Renal cortex interstitium (tissue), 11 donors: ENCODE measurements around the gene PSMC3. TPM values are rescaled to one million over a fixed set of nuclear protein-coding genes. Genes with fewer than 3 reads are reported as not detected.

Experiments used
- DNase-seq, 11 donors: peaks; one replicate each; pipeline ENCODE4 v3.0.0-alpha.2; 2013; ENCODE audit warnings: low read depth in 9 of 11, low spot score in 4 of 11; ENCODE audit errors: extremely low read depth in 1 of 11
- polyA plus RNA-seq, 3 donors: library from polyadenylated mRNA; unstranded; fragments of 120-200 nt; gene quantifications; one replicate each; pipeline ENCODE4 v1.2.1, GENCODE V29; 2013; ENCODE audit not compliant: insufficient read length in 3 of 3

The PSMC3 gene
- polyA plus RNA-seq, 3 donors: 132 to 174 (median 160) TPM

GRCh38 chr11:47403571-47403970 lies 22.7 kb downstream of the PSMC3 start:
- no peak for DNase-seq

- no peak for DNase-seq
Measured at GRCh38 chr11:47403135-47403534, 23.1 kb downstream of the PSMC3 start.

DNA sequence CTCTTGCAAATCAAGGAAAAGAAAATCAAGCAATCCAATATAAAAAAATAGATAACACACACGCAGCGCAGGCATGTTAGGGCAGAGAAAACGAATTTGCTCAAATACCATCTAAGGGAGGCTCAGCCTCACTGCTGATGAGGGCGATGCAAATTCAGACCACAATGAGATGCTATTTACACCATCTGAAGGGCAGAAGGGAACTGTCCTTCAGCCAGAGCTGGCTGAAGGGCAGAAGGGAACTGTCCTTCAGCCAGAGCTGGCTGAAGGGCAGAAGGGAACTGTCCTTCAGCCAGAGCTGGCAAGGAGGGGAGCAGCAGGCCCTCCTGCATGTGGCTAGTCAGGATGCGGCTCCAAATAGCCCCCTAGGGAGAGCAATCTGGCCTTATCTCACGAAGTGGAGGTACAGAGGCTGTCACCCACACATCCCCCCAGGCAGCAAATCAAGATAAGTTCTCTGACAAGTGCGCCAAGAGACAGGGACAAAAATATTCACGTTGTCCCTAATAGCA lies 25.4 kb downstream of the PSMC3 start:
- no peak for DNase-seq

GRCh38 chr11:47399860-47400767 lies 26.1 kb downstream of the PSMC3 start:
- no peak for DNase-seq

DNA sequence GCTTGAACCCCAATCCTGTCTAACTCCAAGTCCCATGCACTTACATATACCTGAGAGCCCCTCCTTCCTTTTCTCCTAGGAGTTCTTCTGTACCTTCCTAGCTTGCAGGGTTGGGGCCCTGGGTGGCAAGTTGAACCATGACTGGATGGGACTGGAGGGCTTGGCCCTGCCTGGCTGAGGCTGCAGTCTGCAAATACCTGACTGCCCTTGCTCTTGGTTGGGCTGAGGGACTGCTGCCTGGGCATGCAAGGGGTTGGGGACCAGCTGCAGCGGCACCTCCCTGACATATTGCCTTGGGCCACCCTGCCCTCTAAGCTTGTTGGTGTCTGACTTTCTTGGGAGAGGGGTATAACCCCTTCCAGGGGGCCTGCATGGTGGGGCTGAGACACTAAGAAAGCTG lies 27.7 kb downstream of the PSMC3 start:
- no peak for DNase-seq

DNA sequence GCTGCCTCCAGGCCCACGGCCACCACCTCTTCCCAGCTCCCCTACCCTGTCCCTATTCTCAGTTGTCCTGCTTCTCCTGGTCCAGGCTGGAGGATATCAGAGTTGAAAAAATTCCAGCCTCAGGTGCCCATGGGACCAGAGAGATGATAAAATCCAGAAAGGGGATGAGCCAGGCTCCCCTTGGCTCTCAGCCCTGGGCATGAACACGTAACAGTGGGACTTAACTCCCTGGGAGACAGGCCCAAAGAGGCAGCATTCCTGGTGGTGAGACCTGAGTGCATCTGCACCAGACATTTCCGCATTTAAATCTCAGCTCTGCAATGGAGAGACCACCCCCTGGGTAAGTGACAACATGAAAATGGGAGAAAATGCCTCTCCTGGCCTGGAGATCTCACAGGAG lies 28.2 kb downstream of the PSMC3 start:
- no peak for DNase-seq

DNA sequence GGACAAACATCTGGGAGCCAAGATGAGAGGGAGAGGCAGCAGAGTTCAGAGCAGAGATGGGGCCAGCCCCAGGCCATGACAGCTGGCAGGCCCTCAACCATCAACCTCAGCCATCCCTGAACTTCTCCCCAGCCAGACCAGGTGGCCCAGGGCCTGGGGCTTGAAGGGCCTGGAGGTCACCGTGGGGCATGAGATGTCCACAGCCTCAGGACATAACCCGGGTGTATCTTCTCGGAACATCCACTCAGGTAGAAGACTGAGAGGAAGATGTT lies 30.3 kb downstream of the PSMC3 start:
- no peak for DNase-seq

- no peak for DNase-seq
Measured at GRCh38 chr11:47395223-47396048, 30.8 kb downstream of the PSMC3 start.

DNA sequence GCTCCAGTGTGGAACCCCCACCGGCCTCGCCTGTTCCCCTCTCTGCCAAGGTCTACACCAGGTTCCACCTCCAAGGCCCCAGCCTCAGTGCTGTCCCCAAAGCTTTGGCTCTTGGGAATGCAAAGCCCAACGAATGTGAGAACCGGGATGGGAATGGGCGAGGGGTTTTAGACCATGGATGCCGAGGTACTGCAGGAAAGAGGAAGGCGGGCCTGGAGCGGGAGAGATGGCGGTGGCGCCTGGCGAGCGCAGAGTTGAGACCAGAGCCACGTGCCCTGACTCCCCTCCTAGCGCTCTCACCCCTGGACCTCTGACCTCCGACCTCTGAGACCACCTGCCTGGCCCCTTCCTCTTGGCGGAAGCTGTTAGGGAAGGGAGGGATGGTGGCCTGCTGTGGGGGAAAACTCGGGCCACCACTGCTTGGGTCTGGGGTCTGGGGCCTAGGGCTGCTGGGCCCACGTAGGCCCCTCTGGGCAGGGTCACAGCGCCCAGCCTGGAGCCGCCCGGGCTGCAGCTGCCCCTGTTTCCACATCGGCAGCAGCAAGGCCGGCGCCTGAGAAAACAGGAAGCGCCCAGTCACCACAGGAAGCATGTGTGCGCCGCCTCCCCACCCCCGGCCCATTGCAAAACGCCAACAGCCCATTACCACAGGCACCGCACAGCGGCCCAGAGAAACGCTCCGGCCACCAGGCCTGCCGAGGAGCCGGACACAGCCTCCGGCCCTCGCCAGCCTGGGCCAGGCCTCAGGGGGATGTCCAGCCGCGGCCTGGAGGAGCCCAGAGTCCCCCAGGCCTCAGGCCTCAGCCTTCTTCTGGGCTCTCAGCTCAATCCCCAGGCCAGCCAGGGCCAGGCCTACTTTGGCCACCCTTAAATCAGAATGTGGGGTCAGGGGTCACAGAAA lies 31.7 kb downstream of the PSMC3 start:
- no peak for DNase-seq

GRCh38 chr11:47394050-47394321 lies 32.3 kb downstream of the PSMC3 start:
- no peak for DNase-seq

DNA sequence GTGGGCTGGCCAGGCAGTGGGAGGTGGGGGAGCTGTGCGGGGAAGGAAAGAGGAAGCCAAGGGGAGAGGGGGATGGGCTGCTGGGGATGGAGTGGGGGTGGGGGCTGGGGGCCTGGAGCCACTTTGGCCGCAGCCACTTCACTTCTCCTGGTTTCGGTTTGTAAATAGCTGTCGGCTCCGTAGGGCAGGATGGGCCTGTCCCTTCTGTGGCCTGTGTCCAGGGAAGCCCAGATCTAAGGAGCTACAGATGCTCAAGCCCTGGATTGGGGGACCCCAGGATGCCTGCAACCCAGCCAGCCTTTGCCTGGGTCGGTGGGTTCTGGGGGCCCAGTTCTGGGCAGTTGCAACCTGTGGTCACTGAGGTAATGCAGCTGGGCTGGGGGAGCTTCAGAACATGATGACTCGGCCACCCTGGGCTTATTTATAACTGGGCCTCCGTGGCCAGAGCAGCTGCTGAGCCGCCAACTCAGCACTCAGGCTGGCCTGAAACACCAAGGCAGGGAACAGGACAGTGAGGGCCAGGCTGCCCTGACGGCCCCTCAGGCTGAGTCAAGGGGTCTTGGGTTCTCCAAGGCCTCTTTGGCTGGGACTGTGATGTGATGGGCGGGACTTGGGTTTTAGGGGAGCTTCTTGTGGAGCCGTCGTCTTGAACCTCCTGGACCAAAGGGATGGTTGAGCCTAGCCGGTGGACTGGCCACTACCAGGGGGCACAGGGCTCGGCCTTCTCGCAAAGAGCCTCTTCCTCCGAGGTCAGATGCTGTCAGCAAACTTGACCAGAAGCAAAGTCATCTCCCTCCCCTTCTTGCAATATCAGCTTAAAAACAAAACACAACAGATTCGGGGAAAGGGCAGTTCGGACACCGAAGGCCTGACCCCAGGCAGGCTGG lies 32.8 kb downstream of the PSMC3 start:
- no peak for DNase-seq

DNA sequence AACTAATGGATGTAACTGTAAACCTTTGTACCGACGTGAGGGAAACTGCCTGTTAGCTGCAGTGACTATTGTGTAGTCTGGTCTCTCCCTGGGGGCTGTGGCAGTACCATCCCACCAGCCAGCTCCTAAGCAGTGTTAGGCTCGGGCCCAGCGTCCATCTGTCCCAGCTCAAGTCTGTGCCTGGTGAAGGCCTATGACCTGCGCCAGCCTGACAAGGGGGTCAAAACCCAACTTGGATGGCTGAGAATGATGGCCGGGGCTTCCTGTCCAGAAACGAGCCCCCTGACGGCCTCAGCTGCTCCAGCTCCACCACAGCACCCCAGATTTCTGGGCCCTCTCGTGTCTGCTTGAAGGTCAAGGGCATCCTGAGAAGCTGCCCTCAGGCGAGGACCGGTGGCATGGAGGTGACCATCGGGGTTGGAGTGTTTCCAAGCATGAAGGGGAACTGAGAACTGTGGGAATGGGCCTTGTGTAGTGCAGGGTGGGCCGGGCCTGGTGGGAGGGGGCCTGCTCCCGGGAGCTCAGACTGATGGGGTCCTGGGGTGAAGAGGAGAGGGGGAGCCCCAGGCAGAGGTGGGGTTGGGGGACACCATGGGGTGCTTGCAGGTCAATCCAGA lies 33.6 kb downstream of the PSMC3 start:
- no peak for DNase-seq

DNA sequence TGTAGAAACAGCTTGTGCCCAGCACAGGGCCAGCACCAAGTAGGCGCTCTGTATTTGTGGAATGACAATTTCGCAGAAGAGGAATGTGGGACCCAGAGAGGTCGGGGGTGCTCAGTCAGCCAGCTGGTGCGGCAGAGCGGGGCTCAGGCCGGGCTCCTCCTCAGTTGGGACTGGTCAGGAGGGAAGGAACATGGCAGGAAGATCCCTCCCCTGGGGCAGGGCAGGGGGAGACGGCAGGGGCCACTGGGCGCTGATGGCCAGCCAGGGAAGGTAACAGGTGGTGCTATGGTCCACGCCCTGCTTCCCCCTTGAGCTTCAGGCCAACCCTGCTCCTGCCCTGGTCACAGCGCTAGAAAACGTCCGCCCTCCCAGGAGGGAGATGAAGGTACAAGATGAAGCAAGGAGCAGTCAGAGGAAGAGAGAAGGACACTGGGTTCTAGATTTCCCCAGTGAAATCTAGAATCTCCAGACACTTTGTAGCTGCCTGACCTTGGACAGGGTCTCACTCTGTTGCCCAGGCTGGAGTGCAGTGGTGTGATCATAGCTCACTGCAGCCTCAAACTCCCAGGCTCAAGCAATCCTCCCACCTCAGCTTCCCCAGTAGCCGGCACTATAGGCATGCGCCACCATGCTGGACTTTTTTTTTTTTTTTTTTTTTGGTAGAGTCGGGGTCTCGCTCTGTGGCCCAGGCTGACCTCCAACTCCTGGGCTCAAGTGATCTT lies 34.4 kb downstream of the PSMC3 start:
- DNase-seq: no peak

GRCh38 chr11:47391077-47391583 lies 35.1 kb downstream of the PSMC3 start:
- no peak for DNase-seq

DNA sequence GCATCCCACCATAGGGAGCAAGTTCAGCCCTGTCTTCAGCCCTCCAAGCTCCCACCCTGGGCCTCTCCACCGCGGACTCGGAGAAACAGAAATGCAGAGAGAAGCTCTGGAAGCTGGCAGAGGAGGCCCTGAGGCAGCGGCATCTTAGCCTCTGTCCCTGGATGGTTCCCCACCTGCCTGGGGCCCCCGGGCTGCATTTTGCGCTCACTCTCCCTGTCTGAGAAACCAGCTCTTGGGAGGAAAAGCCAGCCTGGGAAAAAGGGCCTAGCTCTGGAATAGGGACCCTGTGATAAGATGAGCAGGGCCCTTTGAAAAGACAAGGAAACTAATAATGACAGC lies 35.8 kb downstream of the PSMC3 start:
- DNase-seq: no peak

GRCh38 chr11:47389577-47390421 lies 36.4 kb downstream of the PSMC3 start:
- DNase-seq: no peak
